K562 (cell line): Measurements from ENCODE around the gene SRC. TPM values are rescaled to one million over a fixed set of nuclear protein-coding genes. Genes with fewer than 3 reads are reported as not detected.

ENCODE experiments used
- ADNP ChIP-seq: fragments of 200-800 bp; sonication (Bioruptor generic); IDR thresholded peaks from 2 replicates; pipeline ENCODE4 v1.6.1; 2016; ENCODE audit warnings: missing genetic modification characterization, missing compliant biosample characterization
- CCNT2 ChIP-seq: IDR thresholded peaks from 2 replicates; pipeline ENCODE4 v1.6.1; 2011; ENCODE audit warnings: borderline replicate concordance, low read depth, mild to moderate bottlenecking, moderate library complexity, mixed read lengths, low read length; ENCODE audit not compliant: insufficient read length; ENCODE audit errors: extremely low read depth
- CHD1 ChIP-seq: fragments of 200-600 bp; sonication (generic); IDR thresholded peaks from one replicate; pipeline ENCODE4 v1.6.1; 2012; ENCODE audit warnings: mild to moderate bottlenecking, moderate library complexity, low read length, inconsistent platforms
- FOSL1 ChIP-seq: fragments of 200-800 bp; sonication (Bioruptor generic); conservative IDR thresholded peaks from 2 replicates; pipeline ENCODE4 v1.6.1; 2016; ENCODE audit warnings: missing genetic modification characterization, missing compliant biosample characterization
- HDAC3 ChIP-seq: fragments of 450-650 bp; IDR thresholded peaks from 2 replicates; pipeline ENCODE4 v1.6.1; 2018; ENCODE audit warnings: borderline replicate concordance, mild to moderate bottlenecking, moderate library complexity; ENCODE audit not compliant: partially characterized antibody
- KDM1A ChIP-seq, 2 experiments: fragments of 450-650 bp; IDR thresholded peaks; 2 replicates each; pipeline ENCODE4 v1.6.1; 2016; ENCODE audit warnings: mild to moderate bottlenecking in 2 of 2
- LEF1 ChIP-seq: fragments of 450-650 bp; IDR thresholded peaks from 2 replicates; pipeline ENCODE4 v1.6.1; 2016; ENCODE audit warnings: mild to moderate bottlenecking
- NEUROD1 ChIP-seq: fragments of 150-350 bp; IDR thresholded peaks from 2 replicates; pipeline ENCODE4 v1.6.1; 2014; ENCODE audit warnings: borderline replicate concordance, low read length, low read depth; ENCODE audit not compliant: partially characterized antibody
- PKNOX1 ChIP-seq: fragments of 450-650 bp; IDR thresholded peaks from 2 replicates; pipeline ENCODE4 v1.6.1; 2016
- POLR2B ChIP-seq: fragments of 450-650 bp; IDR thresholded peaks from 2 replicates; pipeline ENCODE4 v1.6.1; 2018; ENCODE audit warnings: low read depth; ENCODE audit not compliant: partially characterized antibody
- RBM25 ChIP-seq: fragments of 200-400 bp; formaldehyde crosslinking; IDR thresholded peaks from 2 replicates; pipeline ENCODE4 v1.6.1; 2018; ENCODE audit warnings: low read length, low read depth, moderate library complexity; ENCODE audit not compliant: severe bottlenecking
- SMARCA5 ChIP-seq: fragments of 450-650 bp; IDR thresholded peaks from 2 replicates; pipeline ENCODE4 v1.6.1; 2016
- SRSF1 ChIP-seq: fragments of 200-400 bp; formaldehyde crosslinking; IDR thresholded peaks from 2 replicates; pipeline ENCODE4 v1.6.1; 2017; ENCODE audit warnings: mild to moderate bottlenecking, low read depth, low read length, moderate library complexity
- TCF7L2 ChIP-seq: fragments of 150-350 bp; IDR thresholded peaks from 2 replicates; pipeline ENCODE4 v1.6.1; 2016; ENCODE audit warnings: low read depth, mild to moderate bottlenecking, low read length, moderate library complexity
- TEAD1 ChIP-seq, 2 experiments: fragments of 450-650 bp in 1 of 2; sonication (generic) in 1 of 2; formaldehyde crosslinking; IDR thresholded peaks; 2 replicates each; pipeline versions ENCODE4 v1.4.0 to v1.8.0; 2020 to 2022; ENCODE audit warnings: mild to moderate bottlenecking in 2 of 2, missing genetic modification reagents in 1 of 2
- TSC22D4 ChIP-seq: fragments of 450-650 bp; IDR thresholded peaks from 2 replicates; pipeline ENCODE4 v1.6.1; 2016; ENCODE audit warnings: missing genetic modification characterization, missing biosample characterization, control low read depth
- polyA plus RNA-seq, 8 experiments: library from polyadenylated mRNA; depleted of rRNA in 4 of 8; stranded (reverse) in 5 of 8; unstranded in 3 of 8; fragments of >200 nt; fragmentation: Nextera tagmentation in 2 of 8; fragmentation: Illumina TruSeq in 1 of 8; extraction: Ambion mirVana in 2 of 8; extraction: Trizol in 1 of 8; gene quantifications; 2 replicates each; pipeline versions ENCODE4 v1.2.1 to v1.2.3, GENCODE V29; 2011 to 2014; ENCODE audit warnings: inconsistent platforms in 1 of 8, missing spikeins in 1 of 8
- total RNA-seq, 7 experiments: library from RNA; depleted of rRNA in 6 of 7; stranded (reverse); fragments of >200 nt in 6 of 7; fragmentation: Illumina TruSeq in 2 of 7; extraction: Trizol in 2 of 7; gene quantifications; 2 replicates each; pipeline versions ENCODE4 v1.2.1 to v1.2.3, GENCODE V29; 2011 to 2021; ENCODE audit warnings: low replicate concordance in 1 of 7

SRC gene
- total and polyA plus RNA-seq, 9 of the 15 experiments (the other 6 are each of a cell fraction or from before 2014, with no cell fraction given) = 0.06 to 8.5 (median 3.1) TPM

- no peak for TF ChIP-seq TSC22D4 (tag)
- no peak for TF ChIP-seq CHD1
- TF ChIP-seq FOSL1 (tag) = no peak
- no peak for TF ChIP-seq PKNOX1
- TF ChIP-seq NEUROD1 = no peak
- peak in 1 of 2 experiments; percentile 69; a peak in 1 of 4 replicates for TF ChIP-seq KDM1A (IDR thresholded peaks at IDR 0.05)
- no peak for TF ChIP-seq POLR2B
- no peak for TF ChIP-seq SRSF1
- TF ChIP-seq LEF1 = no peak
- no peak for TF ChIP-seq CCNT2
- TF ChIP-seq TEAD1 (CRISPR knock-in tag; IDR thresholded peaks at IDR 0.05) = no peak
- TF ChIP-seq HDAC3 = no peak
- peak; percentile 92 for TF ChIP-seq RBM25
- TF ChIP-seq SMARCA5 = 0 out of 2 replicates have a peak, but pooled peaks have one; percentile 50
- TF ChIP-seq TCF7L2 = no peak
- 0 out of 2 replicates have a peak, but pooled peaks have one; percentile 32 for TF ChIP-seq ADNP (tag)
Observed at GRCh38 chr20:37365760-37366638, 20.1 kb downstream of the SRC start (continued).
